H1 (cell line): ENCODE results near the gene NGEF. TPM values are rescaled to one million over a fixed set of nuclear protein-coding genes. Genes with fewer than 3 reads are reported as not detected.

Source experiments
- CTCF ChIA-PET: fragments of 300-600 bp; sonication (Branson Sonifier 250); formaldehyde crosslinking; loops from one replicate; lab custom pipeline; 2021; ENCODE audit not compliant: partially characterized antibody; lab: Charles Lee
- POLR2A ChIA-PET: fragments of 300-600 bp; sonication (Branson Sonifier 250); formaldehyde crosslinking; loops from one replicate; lab custom pipeline; 2021; ENCODE audit warnings: inconsistent platforms; ENCODE audit not compliant: partially characterized antibody; lab: Charles Lee
- DNase-seq, 2 experiments: peaks; one replicate each; pipeline versions ENCODE4 v3.0.0 to v3.0.0-alpha.2; 2010 to 2022; ENCODE audit warnings: low spot score in 2 of 2, low read depth in 1 of 2, mixed read lengths in 1 of 2
- FAIRE-seq: peaks from 2 replicates; lab custom pipeline; 2011; peaks lifted over from hg19 to GRCh38; lab: Jason Lieb, UNC
- H2AFZ ChIP-seq: 2 replicates; pipeline ENCODE4 v1.8.1; 2012; ENCODE audit warnings: low read length, inconsistent platforms
- H2AK5ac ChIP-seq: 2 replicates; pipeline ENCODE4 v1.6.1; 2013; ENCODE audit warnings: low read depth, low read length
- H2BK120ac ChIP-seq: replicated peaks from 2 replicates; pipeline ENCODE3; 2013; ENCODE audit warnings: low read depth, low read length, inconsistent platforms
- H2BK12ac ChIP-seq: 2 replicates; pipeline ENCODE4 v1.6.1; 2013; ENCODE audit warnings: low read depth, low read length
- H2BK15ac ChIP-seq: 2 replicates; pipeline ENCODE4 v1.6.1; 2013; ENCODE audit warnings: low read length
- H2BK20ac ChIP-seq: 2 replicates; pipeline ENCODE4 v1.6.1; 2013; ENCODE audit warnings: low read length
- H2BK5ac ChIP-seq: 2 replicates; pipeline ENCODE4 v1.6.1; 2013; ENCODE audit warnings: low read depth, low read length
- H3K14ac ChIP-seq: 2 replicates; pipeline ENCODE4 v1.6.1; 2013; ENCODE audit warnings: inconsistent platforms; ENCODE audit not compliant: insufficient read length
- H3K18ac ChIP-seq: 2 replicates; pipeline ENCODE4 v1.6.1; 2013; ENCODE audit warnings: low read length; ENCODE audit errors: extremely low read depth
- H3K23ac ChIP-seq: 2 replicates; pipeline ENCODE4 v1.6.1; 2013; ENCODE audit warnings: inconsistent platforms; ENCODE audit not compliant: insufficient read length
- H3K23me2 ChIP-seq: 2 replicates; pipeline ENCODE4 v1.6.1; 2013; ENCODE audit warnings: low read depth, low read length
- H3K27ac ChIP-seq: 2 replicates; pipeline ENCODE4 v1.6.1; 2011; ENCODE audit warnings: low read depth, low read length, inconsistent platforms
- H3K27me3 ChIP-seq, 4 experiments: replicated peaks in 1 of 4; 1 replicate in 1 of 4; 2 replicates in 3 of 4; pipeline versions ENCODE4 v1.6.1 to v1.8.1; 2011 to 2013; ENCODE audit warnings: low read length in 3 of 4, mild to moderate bottlenecking in 3 of 4, inconsistent platforms in 2 of 4, mixed read lengths in 2 of 4, moderate library complexity in 1 of 4; ENCODE audit not compliant: control insufficient read depth in 3 of 4, insufficient read depth in 3 of 4; ENCODE audit errors: extremely low read depth in 1 of 4
- H3K36me3 ChIP-seq, 4 experiments: 2 replicates each; pipeline versions ENCODE4 v1.6.1 to v1.8.1; 2011 to 2013; ENCODE audit warnings: mild to moderate bottlenecking in 4 of 4, low read length in 3 of 4, moderate library complexity in 2 of 4, control low read depth in 1 of 4, inconsistent platforms in 1 of 4; ENCODE audit not compliant: insufficient read depth in 4 of 4, control insufficient read depth in 2 of 4
- H3K4ac ChIP-seq: replicated peaks from 2 replicates; pipeline ENCODE3; 2013; ENCODE audit warnings: low read length, low read depth, mixed read lengths, inconsistent platforms; ENCODE audit not compliant: insufficient read length
- H3K4me1 ChIP-seq, 4 experiments: replicated peaks in 1 of 4; 1 replicate in 1 of 4; 2 replicates in 3 of 4; pipeline versions ENCODE4 v1.6.1 to v1.8.1; 2011 to 2013; ENCODE audit warnings: low read length in 3 of 4, inconsistent platforms in 2 of 4, mixed read lengths in 1 of 4; ENCODE audit not compliant: insufficient read depth in 4 of 4, control insufficient read depth in 3 of 4
- H3K4me2 ChIP-seq, 2 experiments: 2 replicates each; pipeline versions ENCODE4 v1.6.1 to v1.8.1; 2011 to 2013; ENCODE audit warnings: low read depth in 2 of 2, low read length in 2 of 2, control low read depth in 1 of 2, inconsistent platforms in 1 of 2, mild to moderate bottlenecking in 1 of 2; ENCODE audit not compliant: insufficient read depth in 1 of 2
- H3K4me3 ChIP-seq, 4 experiments: fragments of 200-600, 300-600 bp in 1 of 4; sonication (generic), shearing (Covaris generic), sonication (Bioruptor Twin) in 1 of 4; 2 replicates each; pipeline versions ENCODE4 v1.5.1 to v1.8.1; 2011 to 2016; ENCODE audit warnings: low read length in 4 of 4, low read depth in 3 of 4, control low read depth in 2 of 4, inconsistent platforms in 2 of 4, mild to moderate bottlenecking in 2 of 4, mixed read lengths in 1 of 4, moderate library complexity in 1 of 4; ENCODE audit not compliant: insufficient read depth in 2 of 4; ENCODE audit errors: extremely low read depth in 1 of 4
- H3K56ac ChIP-seq: replicated peaks from 2 replicates; pipeline ENCODE3; 2013; ENCODE audit warnings: low read depth, mild to moderate bottlenecking, mixed read lengths, low read length, inconsistent platforms; ENCODE audit not compliant: insufficient read length
- H3K79me1 ChIP-seq: 2 replicates; pipeline ENCODE4 v1.6.1; 2013; ENCODE audit warnings: low read depth, low read length, control low read depth
- H3K79me2 ChIP-seq, 2 experiments: 2 replicates each; pipeline versions ENCODE4 v1.6.1 to v1.8.1; 2012 to 2013; ENCODE audit warnings: low read length in 2 of 2, mild to moderate bottlenecking in 2 of 2, inconsistent platforms in 1 of 2; ENCODE audit not compliant: insufficient read depth in 2 of 2, control insufficient read depth in 1 of 2
- H3K9ac ChIP-seq, 4 experiments: replicated peaks in 1 of 4; 1 replicate in 1 of 4; 2 replicates in 3 of 4; pipeline versions ENCODE4 v1.6.1 to v1.8.1; 2011 to 2013; ENCODE audit warnings: low read depth in 3 of 4, low read length in 3 of 4, control low read depth in 2 of 4, mild to moderate bottlenecking in 2 of 4, moderate library complexity in 2 of 4, inconsistent platforms in 1 of 4; ENCODE audit errors: extremely low read depth in 1 of 4
- H3K9me3 ChIP-seq, 2 experiments: 2 replicates each; pipeline versions ENCODE4 v1.6.1 to v1.8.1; 2012 to 2013; ENCODE audit warnings: mild to moderate bottlenecking in 2 of 2, moderate library complexity in 2 of 2, control low read depth in 1 of 2, inconsistent platforms in 1 of 2, low read depth in 1 of 2, low read length in 1 of 2, mixed read lengths in 1 of 2; ENCODE audit not compliant: insufficient read depth in 2 of 2
- H4K20me1 ChIP-seq, 2 experiments: replicated peaks in 1 of 2; 2 replicates each; pipeline versions ENCODE3 to v1.8.1; 2011 to 2013; ENCODE audit warnings: inconsistent platforms in 2 of 2, low read length in 2 of 2, mild to moderate bottlenecking in 1 of 2; ENCODE audit not compliant: insufficient read depth in 2 of 2, control insufficient read depth in 1 of 2
- H4K5ac ChIP-seq: 2 replicates; pipeline ENCODE4 v1.6.1; 2013; ENCODE audit warnings: low read length, low read depth, mixed read lengths, inconsistent platforms; ENCODE audit not compliant: insufficient read length
- H4K8ac ChIP-seq: 2 replicates; pipeline ENCODE4 v1.8.0; 2013; ENCODE audit warnings: mild to moderate bottlenecking, moderate library complexity, low read length, inconsistent platforms; ENCODE audit not compliant: insufficient read depth; ENCODE audit errors: extremely low read depth
- H4K91ac ChIP-seq: replicated peaks from 2 replicates; pipeline ENCODE3; 2013; ENCODE audit warnings: low read length, mixed read lengths, inconsistent platforms; ENCODE audit not compliant: insufficient read length
- EGR1 ChIP-seq: IDR thresholded peaks from 2 replicates; pipeline ENCODE4 v1.6.1; 2011; ENCODE audit warnings: low read depth, low read length, borderline replicate concordance
- EP300 ChIP-seq, 2 experiments: IDR thresholded peaks; 1 replicate in 1 of 2; 2 replicates in 1 of 2; pipeline ENCODE4 v1.6.1; 2011 to 2012; ENCODE audit warnings: low read depth in 2 of 2, low read length in 2 of 2, mild to moderate bottlenecking in 2 of 2, borderline replicate concordance in 1 of 2, inconsistent platforms in 1 of 2, moderate library complexity in 1 of 2
- HDAC6 ChIP-seq: IDR thresholded peaks from one replicate; pipeline ENCODE4 v1.7.1; 2012; ENCODE audit warnings: low read depth, mild to moderate bottlenecking, inconsistent platforms, low read length, moderate library complexity
- JUND ChIP-seq: IDR thresholded peaks from 2 replicates; pipeline ENCODE4 v1.6.1; 2011; ENCODE audit warnings: mild to moderate bottlenecking, improper control_type of control experiment, low read length
- RAD21 ChIP-seq, 2 experiments: IDR thresholded peaks in 1 of 2; conservative IDR thresholded peaks in 1 of 2; 2 replicates each; pipeline ENCODE4 v1.6.1; 2011; ENCODE audit warnings: low read depth in 2 of 2, low read length in 2 of 2, improper control_type of control experiment in 1 of 2, inconsistent platforms in 1 of 2, mild to moderate bottlenecking in 1 of 2, moderate library complexity in 1 of 2
- SAP30 ChIP-seq: fragments of 300-600 bp; sonication (generic); IDR thresholded peaks from 2 replicates; pipeline ENCODE4 v1.7.1; 2012; ENCODE audit warnings: low read length, moderate library complexity, mild to moderate bottlenecking, inconsistent platforms; ENCODE audit not compliant: insufficient read depth, insufficient replicate concordance
- SP1 ChIP-seq: IDR thresholded peaks from 2 replicates; pipeline ENCODE4 v1.6.1; 2011; ENCODE audit warnings: low read depth, low read length
- SRF ChIP-seq: IDR thresholded peaks from 2 replicates; pipeline ENCODE4 v1.6.1; 2011; ENCODE audit warnings: mild to moderate bottlenecking, low read depth, low read length, moderate library complexity
- TAF7 ChIP-seq: optimal IDR thresholded peaks from 2 replicates; pipeline ENCODE3; 2011; ENCODE audit warnings: low read depth, mild to moderate bottlenecking, inconsistent platforms, low read length, moderate library complexity, borderline replicate concordance
- TBP ChIP-seq: IDR thresholded peaks from 2 replicates; pipeline ENCODE4 v1.6.1; 2011; ENCODE audit warnings: low read depth, low read length, improper control_type of control experiment
- TEAD4 ChIP-seq: IDR thresholded peaks from 2 replicates; pipeline ENCODE4 v1.6.1; 2012; ENCODE audit warnings: low read depth, low read length, inconsistent platforms, mixed read lengths
- WGBS, 2 experiments: shearing (Covaris generic) in 1 of 2; methylation state at CpG; one replicate each; pipeline versions ENCODE4 v1.1.6 to v1.1.7; 2013 to 2015; ENCODE audit warnings: low lambda C conversion rate in 2 of 2, mixed read lengths in 2 of 2, inconsistent platforms in 1 of 2, low coverage in 1 of 2, missing lambda C conversion rate in 1 of 2; ENCODE audit not compliant: insufficient replicate concordance in 2 of 2, insufficient coverage in 1 of 2, insufficient read length in 1 of 2; ENCODE audit errors: extremely low coverage in 1 of 2, missing lambda C conversion rate in 1 of 2; 5-methylcytosine and 5-hydroxymethylcytosine counted together
- polyA plus RNA-seq, 7 experiments: library from polyadenylated mRNA; depleted of rRNA in 3 of 7; stranded (reverse) in 5 of 7; unstranded in 2 of 7; fragments of >200 nt in 5 of 7; fragments of 200-250 nt in 2 of 7; gene quantifications; 1 replicate in 5 of 7; 2 replicates in 1 of 7; 4 replicates in 1 of 7; pipeline versions ENCODE4 v1.2.1 to v1.2.3, GENCODE V29; 2011 to 2013; ENCODE audit warnings: missing spikeins in 2 of 7, mixed read lengths in 2 of 7
- total RNA-seq: library from RNA; stranded (reverse); fragmentation: NEBNext Ultra II Directional; extraction: Animal tissue kit (Norgen Biotek cat#: 25700); gene quantifications from 2 replicates; pipeline ENCODE4 v1.2.1, GENCODE V29; 2021

Gene NGEF
- total and polyA plus RNA-seq, 2 of the 8 experiments (the other 6 are each of a cell fraction or from before 2014, with no cell fraction given), result 2.7 to 3.2 TPM

GRCh38 chr2:233023761-233024410, 10.8 kb upstream of the NGEF start:
- Histone ChIP-seq H3K79me1 (no peaks in the 10 kb centered on the region), H3K79me2 (no peaks in the 10 kb centered on the region), H3K23ac (no peak overlapping the region), H3K56ac (no peak overlapping the region), H3K9ac (no peak overlapping the region), H3K27ac (no peak overlapping the region), H3K14ac (no peak overlapping the region), H3K4me2 (no peak overlapping the region), H2BK120ac (no peak overlapping the region), H3K4ac (no peak overlapping the region), H4K5ac (no peak overlapping the region), H4K20me1 (no peaks in the 10 kb centered on the region), H4K91ac (no peak overlapping the region), H3K23me2 (no peaks in the 10 kb centered on the region), H2AK5ac (no peak overlapping the region), H2AFZ (no peak overlapping the region), H2BK15ac (no peak overlapping the region), H3K36me3 (no peaks in the 10 kb centered on the region), H3K9me3 (no peaks in the 10 kb centered on the region), H2BK12ac (no peak overlapping the region), H3K4me3 (no peak overlapping the region), H3K27me3 (no peaks in the 10 kb centered on the region), H2BK5ac (no peak overlapping the region), H2BK20ac (no peak overlapping the region), H3K18ac (no peak overlapping the region), H3K4me1 (no peaks in the 10 kb centered on the region), H4K8ac (no peak overlapping the region)
- FAIRE-seq (no peak), DNase-seq (no peak)
- WGBS, 2 experiments, result 91% methylated on average over 14 of the region's 14 CpGs; no CpG with 5 or more reads in 1 of the 2 experiments
- POLR2A ChIA-PET, result no interaction called here
- CTCF ChIA-PET, result interaction anchor here (0.6 to 1.5 kb wide), 6 partner anchors 17 to 130 kb away, joined by 3 to 4 read pairs (median 4); no protein-coding TSS in a partner anchor
- TF ChIP-seq SAP30 (no peak), EGR1 (no peak), HDAC6 (no peak), SP1 (no peak), TEAD4 (no peak), RAD21 (IDR thresholded peaks at IDR 0.05 in 1 of 2, conservative IDR thresholded peaks at IDR 0.05 in 1 of 2; ENCODE audit: low read depth in 2 of 2, low read length in 2 of 2) (no peak), JUND (no peak), TBP (no peak), SRF (no peak), TAF7 (no peak), EP300 (IDR thresholded peaks at IDR 0.05; ENCODE audit: borderline replicate concordance in 1 of 2, low read depth in 2 of 2, low read length in 2 of 2) (no peak)
